ENCODE measurements around the gene PHLDB3.

GRCh38 chr19:43505941-43506340 is 1.4 kb upstream of the PHLDB3 start:
- TF ChIP-seq CTCF (IDR thresholded peaks at IDR 0.05) (no peak), REST (IDR thresholded peaks at IDR 0.05; ENCODE audit: insufficient read depth in 1 of 2, low read depth in 2 of 2, low read length in 1 of 2) (no peak)

All from Panc1 (cell line).